Measurements from ENCODE around the gene WTIP.
"Not testable (repeated sequence)": the region's sequence is repeated elsewhere in the genome, so short reads cannot be mapped to it uniquely, and the experiment has no call there.

WTIP gene

DNA sequence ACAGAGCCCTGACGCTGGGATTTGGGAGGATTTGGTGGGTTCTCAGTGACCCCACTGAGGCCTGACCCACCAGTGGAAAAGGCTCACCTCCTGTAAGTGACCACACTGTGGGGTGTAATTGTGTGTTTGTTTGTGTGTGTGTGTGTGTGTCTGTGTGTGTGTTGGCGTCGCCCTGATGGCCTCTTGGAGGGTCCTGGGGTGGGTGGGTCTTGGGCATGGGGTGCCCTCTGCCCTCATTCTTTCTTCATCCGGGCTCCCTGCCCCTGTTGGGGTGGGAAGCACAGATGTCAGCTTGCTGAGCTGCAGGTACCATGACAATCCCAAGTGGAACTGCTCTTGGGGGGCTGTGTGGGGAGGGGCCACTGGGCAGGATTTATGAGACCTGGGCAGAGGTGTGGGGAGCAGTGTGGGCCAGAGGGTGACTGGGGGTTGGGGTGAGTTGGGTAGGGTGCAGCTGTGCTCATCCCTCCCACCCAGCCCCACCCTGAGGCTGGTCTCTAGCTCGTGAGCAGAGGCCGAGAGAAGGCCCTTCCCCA, 22.8 kb downstream of the WTIP start:
- no peak for DNase-seq

DNA sequence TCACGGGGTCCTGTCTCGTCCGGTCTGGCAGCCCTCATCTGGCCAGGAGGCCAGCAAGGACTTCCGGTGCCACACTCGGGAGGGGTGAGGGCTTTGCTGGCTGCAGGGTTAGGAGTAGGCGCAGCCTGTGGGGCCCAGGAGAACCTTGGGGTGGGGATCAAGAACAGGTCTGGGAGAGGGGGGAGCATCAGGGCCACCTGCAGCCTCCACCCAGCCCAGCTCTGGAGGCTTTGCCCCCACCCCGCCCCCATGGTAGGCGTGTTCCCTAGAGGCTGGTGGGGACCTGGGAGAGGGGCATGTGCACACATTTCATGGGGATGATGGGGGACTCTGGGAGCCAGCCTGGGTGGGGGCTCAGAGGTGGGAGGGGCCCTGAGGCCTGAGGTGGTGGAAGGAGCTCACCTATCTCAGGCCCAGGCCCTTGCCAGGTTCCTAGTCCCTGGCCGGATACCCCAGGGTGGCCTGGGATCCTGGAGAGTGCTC, 23.3 kb downstream of the WTIP start:
- no peak for DNase-seq

DNA sequence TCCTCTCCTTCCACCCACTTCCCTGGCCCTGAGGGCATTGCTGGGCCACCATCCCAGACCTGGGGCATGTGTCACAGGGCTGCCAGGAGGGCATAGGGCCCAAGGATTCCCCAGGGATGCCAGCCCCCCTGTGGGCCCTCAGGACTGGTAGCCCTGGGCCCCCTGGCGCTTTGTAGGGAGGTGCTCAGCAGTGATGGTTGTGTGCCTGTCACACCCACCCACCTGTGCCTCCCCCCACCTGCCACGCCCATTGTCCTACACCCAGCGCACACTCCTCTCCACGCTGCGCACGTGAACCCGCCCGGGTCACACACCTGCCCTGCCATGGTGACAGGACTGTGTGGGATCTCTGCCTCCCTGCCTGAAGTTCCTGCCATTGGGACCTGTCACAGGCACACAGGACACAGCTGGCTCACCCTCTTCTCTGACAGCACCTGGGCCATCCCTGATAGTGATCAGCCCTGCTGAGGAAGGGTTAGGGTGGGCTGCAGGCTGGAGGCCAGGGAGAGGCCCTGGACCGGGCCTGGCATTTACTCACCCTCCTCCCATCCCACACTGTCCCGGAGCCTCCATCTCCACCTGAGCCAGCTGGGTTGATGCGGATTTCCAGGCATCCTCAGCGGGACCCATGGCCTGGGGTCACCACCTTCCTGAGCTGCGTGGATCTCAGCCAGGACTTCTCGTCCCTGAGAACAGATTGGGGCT, 23.9 kb downstream of the WTIP start:
- DNase-seq, result no peak

DNA sequence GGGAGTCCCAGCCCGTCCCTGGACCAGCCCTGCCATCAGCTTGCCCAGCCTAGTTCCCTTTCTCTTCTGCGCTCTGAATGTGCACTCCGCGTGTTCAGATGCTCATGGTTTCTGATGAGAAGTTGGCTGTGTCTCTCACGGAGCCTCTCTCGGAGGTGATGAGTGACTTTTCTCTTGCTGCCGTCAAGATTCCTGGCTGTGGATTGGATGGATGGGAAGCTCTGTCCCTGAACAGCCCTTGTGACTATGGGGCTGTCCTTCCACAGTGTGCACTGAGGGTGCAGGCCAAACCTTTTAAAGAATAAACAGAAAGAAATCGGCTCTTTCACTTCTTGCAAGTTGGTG, 24.4 kb downstream of the WTIP start:
- no peak for DNase-seq

DNA sequence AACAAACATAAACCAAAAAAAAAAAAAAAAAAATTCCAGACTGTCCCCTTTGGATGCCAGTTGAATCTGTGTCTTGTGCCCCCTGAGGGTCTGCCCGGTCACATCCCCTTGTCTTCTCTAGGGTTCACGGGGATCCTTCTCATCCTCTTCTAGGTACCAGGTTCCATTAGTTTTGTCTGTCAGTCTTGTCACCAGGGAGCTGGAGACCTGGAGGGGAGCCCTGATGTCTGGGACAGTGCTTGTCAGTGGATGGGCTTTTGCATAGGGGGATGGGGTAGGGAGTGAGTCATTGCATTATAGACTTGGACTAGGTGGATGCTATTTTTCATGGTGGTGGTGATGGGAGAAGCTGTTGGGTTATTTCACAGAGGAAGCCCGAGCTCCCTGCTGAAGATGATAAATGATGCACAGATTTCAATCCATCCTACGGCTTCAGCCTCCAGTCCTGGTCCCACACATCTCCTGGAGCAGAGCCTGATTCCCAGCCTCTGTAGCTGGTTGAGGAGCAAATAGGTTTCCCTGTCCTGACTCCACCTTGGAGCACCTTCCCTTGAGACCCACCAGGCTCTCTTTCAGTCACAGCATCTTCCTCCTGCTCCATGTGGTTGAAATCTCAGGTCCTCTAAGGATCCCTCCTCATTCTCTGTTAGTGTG, 26.0 kb downstream of the WTIP start:
- DNase-seq, result no peak

DNA sequence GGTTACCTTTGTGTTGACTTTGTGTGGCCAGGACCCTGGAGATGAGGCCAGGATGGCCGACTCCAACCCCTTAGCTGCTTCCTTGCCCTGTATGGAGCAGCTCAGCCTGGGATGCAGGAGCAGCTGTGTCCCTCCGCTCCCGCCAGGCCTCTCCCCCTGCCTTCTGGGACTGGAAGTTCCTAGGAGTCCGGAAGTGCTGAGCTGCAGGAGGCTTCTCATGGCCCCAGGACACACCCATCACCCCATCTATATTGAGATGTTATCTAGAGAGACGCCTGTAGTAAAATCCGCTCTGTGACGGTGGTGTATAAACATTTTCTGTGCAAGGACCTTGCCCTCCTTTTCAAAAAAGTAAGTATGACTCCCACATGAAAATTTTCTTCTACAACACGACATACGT, 27.0 kb downstream of the WTIP start:
- no peak for DNase-seq

DNA sequence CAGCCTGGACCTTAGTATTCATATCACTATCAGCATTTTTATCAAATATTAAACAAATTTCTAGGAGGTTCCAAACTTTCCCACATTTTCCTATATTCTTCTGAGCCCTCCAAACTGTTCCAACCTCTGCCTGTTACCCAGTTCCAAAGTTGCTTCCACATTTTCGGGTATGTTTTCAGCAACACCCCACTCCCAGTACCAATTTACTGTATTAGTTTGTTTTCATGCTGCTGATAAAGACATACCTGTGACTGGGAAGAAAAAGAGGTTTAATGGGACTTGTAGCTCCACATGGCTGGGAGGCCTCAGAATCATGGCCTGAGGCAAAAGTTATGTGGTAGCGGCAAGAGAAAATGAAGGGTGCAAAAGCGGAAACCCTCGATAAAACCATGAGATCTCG, 29.3 kb downstream of the WTIP start:
- not testable (repeated sequence) for DNase-seq

DNA sequence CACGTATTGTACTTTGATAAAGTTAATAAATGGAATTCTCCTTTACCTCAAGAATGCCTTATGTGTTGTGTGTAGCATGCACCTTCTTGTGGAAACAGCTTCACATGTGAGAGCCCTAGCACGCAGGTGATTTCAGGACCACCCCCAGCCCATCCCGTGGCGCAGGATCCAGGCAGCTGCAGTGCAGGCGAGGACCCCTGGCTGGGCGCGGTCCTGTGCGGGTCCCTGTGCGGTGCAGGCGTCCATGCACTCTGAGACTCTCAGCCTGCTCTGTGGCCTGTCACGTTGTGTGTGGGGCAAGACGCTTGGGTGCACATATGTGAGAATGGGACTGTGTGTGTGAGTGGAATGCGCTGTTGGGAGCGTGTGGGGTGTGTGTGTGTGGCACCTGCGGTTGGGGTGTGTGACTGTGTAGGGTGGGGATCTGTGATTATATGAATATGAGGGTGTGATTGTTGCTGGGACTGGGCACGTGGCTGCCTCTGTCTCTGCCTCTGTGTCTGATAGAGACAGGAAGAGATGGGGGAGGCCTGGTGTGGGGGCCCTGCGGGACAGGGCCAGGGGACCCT, 30.8 kb downstream of the WTIP start:
- DNase-seq, result no peak

DNA sequence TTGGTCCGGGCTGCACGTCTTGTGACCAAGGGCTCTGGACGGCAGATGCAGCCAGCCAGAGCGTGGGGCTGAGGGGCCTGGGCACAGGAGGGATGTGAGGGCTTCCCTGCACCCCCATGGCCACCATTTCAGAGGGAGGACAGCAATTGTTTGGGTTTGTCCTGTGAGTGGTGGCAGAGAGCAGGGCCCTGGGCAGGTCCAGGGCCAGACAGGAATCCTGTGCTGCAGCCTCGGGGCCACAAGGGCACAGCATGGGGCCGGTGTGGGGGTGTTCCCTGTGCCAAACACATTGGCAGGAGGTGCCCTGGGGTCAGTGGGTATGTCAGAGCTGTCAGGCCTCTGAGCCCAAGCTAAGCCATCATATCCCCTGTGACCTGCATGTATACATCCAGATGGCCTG, 32.2 kb downstream of the WTIP start:
- DNase-seq, result no peak

DNA sequence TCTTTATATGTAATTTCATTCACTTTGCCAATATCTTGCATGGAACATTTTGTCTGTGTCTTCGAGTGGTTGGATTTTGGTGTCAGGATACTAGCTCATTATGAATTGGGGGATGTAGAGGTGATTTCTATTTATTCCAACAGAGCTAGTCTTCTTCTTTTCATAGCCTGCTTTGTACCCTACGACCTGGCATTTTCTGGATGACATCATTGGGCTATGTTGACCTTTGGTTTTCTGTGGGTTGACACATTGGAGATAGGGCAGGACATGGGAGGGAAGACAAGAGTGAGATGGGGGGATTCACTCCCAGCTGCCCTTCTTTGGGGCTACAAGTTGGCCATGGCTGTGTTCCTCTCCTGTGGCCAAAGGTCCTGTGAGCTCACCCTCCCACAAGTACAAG, 38.0 kb downstream of the WTIP start:
- DNase-seq, result no peak

DNA sequence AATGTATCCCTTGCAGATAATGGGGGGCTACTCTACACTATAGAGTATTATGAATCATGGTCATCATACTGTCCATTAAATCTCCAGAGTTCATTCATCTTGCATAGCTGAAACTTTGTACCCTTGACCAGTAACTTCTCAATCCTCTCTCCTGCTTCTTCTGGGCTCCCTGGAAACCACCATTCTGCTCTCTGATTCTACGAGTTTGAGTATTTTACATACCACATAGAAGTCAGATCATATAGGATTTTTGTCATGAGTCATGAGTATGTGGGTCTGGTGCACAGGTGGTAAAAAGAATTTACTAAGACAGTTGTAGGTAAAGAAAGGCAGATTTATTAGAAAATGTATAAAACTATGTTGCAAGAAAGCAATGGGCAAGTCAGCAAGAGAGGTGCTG, 41.9 kb downstream of the WTIP start:
- no peak for DNase-seq

DNA sequence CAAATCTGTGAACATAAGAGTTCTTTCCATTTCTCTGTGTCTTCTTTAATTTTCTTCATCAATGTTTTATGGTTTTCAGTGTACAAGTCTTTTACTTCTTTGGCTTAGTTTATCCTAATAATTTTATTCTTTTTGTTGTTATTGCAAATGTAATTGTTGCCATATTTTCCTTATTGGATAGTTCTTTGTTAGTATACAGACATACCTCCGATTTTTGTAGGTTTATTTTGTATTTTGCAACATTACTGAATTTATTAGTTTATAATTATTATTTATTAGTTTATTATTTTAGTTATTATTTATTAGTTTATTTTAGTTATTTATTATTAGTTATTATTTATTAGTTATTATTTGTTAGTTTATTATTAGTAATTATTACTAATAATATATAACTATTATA, 43.4 kb downstream of the WTIP start:
- no peak for DNase-seq

DNA sequence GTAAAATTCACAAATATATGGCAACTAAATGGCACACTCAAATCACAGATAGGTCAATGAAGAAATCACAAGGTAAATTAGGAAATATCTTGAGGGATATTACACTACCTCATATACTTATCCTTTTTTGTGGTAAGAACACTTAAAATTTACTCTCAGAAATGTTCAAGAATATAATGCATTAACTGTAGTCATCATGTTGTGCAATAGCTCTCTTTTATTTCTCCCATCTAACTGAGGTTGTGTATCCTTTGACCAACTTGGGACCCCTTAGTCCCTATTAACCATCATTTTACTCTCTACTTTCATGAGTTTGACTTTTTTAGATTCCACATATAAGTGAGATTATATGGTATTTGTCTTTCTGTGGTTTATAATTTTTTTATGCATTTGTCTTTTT, 52.6 kb downstream of the WTIP start:
- DNase-seq, result no peak

DNA sequence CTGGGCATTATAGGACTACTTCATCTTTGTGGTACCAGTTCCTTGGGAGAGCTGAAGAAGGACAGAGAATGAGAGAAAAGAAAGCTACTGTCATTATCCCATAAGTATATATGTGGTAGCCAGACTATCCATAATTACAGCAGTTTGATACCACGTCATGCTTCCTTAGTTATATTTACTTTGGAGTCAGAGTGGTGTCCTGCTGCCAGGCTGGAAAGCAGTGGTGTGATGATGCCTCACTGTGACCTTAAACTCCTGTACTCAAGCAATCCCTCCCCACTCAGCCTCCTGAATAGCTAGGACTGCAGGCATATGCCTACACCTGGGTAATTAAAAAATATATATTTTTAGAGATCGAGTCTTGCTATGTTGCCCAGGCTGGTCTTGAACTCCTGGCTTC, 57.8 kb downstream of the WTIP start:
- DNase-seq, result no peak

DNA sequence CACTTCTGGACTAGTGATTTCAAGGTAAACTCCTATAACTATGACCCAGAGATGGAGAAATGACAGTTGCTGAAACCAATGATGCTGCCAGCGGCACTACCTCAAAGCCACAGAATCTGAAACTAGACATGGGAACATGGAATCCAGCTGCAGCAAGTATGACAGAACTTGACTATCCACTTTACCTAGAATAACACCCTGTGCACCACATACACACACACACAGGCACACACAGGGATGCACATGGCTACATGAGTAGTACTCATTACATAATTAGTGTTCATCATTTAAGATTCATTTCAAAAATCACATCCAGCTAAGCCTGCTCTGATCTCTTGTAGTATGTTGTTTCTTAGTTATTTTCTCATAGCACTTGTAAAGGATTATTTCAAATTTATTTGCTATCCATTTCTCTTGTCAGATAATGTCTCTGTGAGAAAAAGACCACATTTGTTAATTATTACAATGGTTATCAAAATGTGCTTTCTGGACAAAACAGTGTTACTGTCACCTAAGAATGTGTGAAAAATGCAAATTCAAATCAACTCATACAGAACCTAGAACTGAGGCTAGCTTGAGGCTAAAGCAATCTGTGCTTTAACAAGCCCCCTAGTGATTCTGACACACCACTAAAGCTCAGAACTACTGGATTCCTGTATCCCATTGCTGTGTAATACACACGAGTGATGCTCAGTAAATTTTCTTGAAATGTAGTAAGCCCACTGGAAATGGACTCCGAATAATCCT, 59.4 kb downstream of the WTIP start:
- no peak for DNase-seq

DNA sequence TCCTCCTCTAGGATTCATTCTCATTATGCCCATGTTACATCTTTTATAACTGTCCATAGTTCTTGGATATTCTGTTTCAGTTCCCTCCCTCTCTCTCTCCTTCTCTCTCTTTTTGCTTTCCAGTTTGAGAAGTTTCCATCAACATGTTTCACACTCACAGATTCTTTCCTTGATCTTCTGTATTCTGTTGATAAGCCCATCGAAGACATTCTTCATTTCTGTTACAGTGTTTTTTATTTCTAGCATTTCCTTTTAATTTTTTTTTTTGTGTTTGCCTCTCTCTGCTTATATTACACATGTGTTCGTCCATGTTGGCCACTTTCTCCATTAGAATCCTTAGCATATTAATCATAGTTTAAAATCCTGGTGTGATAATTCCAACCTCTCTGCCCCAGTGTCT, 68.3 kb downstream of the WTIP start:
- no peak for DNase-seq

DNA sequence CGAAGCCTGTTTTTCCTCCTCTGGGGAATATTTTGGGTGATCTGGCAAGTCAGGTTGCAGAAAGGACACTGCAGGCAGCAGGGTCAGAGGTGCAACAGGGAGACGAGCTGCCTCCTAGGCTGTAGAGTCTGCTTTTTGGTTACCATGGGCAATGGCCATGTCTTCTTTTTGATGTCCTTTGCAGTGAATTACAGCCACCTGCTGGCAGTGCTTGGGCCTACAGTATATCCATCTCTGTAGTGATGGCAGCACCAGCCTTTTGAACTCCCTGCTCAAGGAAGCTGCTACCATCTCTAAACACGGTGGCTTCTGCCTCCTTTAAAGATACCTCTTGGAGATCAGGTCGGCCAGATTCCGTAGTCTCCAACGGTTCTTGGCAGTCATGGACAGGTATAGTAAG, 73.9 kb downstream of the WTIP start:
- DNase-seq, result no peak

DNA sequence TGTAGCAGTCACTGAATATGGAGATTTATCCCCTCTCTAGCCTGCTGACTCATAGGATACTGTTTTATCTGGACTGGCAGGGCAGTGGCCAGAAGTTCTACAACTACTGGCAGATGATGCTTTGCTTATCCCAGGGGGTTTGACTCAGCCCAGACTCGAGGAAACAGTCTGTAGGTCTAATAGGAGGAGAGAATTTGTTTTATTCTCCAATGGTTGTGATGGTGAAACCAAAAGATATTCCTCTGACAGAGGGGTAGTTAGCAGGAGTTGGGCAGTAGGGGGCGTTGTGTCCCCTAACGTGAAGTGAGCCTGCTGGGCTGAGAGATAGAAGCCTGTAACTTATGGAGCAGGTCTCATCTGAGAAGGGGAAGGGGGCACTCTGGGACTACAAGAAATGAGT, 74.9 kb downstream of the WTIP start:
- peak; percentile 45 for DNase-seq

DNA sequence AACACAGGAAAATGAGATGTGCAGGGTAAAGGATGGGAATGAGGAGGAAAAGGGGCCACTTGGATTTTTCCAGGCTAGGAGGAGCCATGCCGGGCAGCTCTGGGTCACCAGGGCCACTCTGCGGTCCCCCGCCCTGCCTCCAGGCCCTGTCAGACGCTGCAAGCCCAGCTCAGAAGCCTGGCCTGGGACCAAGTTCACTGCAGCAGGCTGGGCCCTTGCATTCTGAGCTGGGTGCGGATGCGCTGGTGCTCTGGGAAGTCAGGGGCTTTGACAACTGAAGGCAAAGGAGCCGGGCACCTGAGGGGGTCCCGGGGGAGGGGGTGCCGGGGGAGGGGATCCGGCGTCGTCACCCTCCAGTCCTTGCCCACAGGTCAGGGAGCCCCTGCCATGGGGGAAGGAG, 77.5 kb downstream of the WTIP start:
- no peak for DNase-seq

DNA sequence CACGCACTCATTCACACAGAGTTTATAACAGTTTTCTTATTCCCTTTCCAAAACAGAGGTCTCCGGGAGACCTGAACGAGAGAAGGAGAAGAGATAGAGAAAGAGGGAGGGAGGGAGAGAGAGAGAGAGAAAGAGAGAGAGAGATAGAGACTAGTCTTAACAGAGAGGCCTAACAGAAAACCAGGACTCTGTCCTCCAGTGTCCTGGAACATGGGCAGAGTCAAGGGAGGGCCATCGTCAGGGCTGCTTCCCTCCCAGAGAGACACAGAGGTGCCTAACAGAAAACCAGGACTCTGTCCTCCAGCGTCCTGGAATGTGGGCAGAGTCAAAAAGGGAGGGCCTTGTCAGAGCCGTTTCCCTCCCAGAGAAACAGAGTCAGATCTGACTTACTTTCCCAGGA, 78.7 kb downstream of the WTIP start:
- no peak for DNase-seq
